Measurements from ENCODE around the gene SNAPC2. TPM values are rescaled to one million over a fixed set of nuclear protein-coding genes. Genes with fewer than 3 reads are reported as not detected.

Gene SNAPC2
- total and polyA plus RNA-seq, 2 of the 13 experiments (the other 11 are each of a cell fraction or from before 2014, with no cell fraction given): 10.2 to 12.7 TPM

GRCh38 chr19:7897292-7897691 lies 22.8 kb upstream of the SNAPC2 start (continued):
- peak; percentile 29; the same call in 1 of the 2 replicates for TF ChIP-seq MYC (CRISPR knock-in tag; IDR thresholded peaks at IDR 0.05; ENCODE audit: borderline replicate concordance)
- TF ChIP-seq POLR2G (IDR thresholded peaks at IDR 0.05; ENCODE audit: low read depth, low read length): no peak
- TF ChIP-seq ZFYVE20 (CRISPR knock-in tag; IDR thresholded peaks at IDR 0.05; ENCODE audit: borderline replicate concordance, low read depth): no peak
- TF ChIP-seq HDAC2 (CRISPR knock-in tag; IDR thresholded peaks at IDR 0.05): peak; percentile 52; the same call in 1 of the 2 replicates
- no peak for TF ChIP-seq PHF8 (CRISPR knock-in tag; IDR thresholded peaks at IDR 0.05)
- TF ChIP-seq, protein P1, sequence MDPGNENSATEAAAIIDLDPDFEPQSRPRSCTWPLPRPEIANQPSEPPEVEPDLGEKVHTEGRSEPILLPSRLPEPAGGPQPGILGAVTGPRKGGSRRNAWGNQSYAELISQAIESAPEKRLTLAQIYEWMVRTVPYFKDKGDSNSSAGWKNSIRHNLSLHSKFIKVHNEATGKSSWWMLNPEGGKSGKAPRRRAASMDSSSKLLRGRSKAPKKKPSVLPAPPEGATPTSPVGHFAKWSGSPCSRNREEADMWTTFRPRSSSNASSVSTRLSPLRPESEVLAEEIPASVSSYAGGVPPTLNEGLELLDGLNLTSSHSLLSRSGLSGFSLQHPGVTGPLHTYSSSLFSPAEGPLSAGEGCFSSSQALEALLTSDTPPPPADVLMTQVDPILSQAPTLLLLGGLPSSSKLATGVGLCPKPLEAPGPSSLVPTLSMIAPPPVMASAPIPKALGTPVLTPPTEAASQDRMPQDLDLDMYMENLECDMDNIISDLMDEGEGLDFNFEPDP (CRISPR knock-in tag; conservative IDR thresholded peaks at IDR 0.05): no peak
- TF ChIP-seq NONO (IDR thresholded peaks at IDR 0.05): no peak
- TF ChIP-seq NONO (CRISPR knock-in tag; conservative IDR thresholded peaks at IDR 0.05): 0 out of 2 replicates have a peak, but pooled peaks have one; percentile 20
- no peak for TF ChIP-seq TSC22D2 (CRISPR knock-in tag; IDR thresholded peaks at IDR 0.05; ENCODE audit: borderline replicate concordance)
- TF ChIP-seq SATB2 (CRISPR knock-in tag; IDR thresholded peaks at IDR 0.05): no peak
- TF ChIP-seq SP5 (CRISPR knock-in tag; IDR thresholded peaks at IDR 0.05; ENCODE audit: borderline replicate concordance, low read depth): no peak
- TF ChIP-seq RERE (CRISPR knock-in tag; IDR thresholded peaks at IDR 0.05; ENCODE audit: low read depth): no peak
- TF ChIP-seq DBP (CRISPR knock-in tag; IDR thresholded peaks at IDR 0.05; ENCODE audit: not compliant biosample characterization): no peak
- no peak for TF ChIP-seq ZNF17 (CRISPR knock-in tag; IDR thresholded peaks at IDR 0.05)
- no peak for TF ChIP-seq ISX (CRISPR knock-in tag; conservative IDR thresholded peaks at IDR 0.05)
- TF ChIP-seq ZNF317 (CRISPR knock-in tag; IDR thresholded peaks at IDR 0.05): no peak
- TF ChIP-seq SNAPC5 (CRISPR knock-in tag; IDR thresholded peaks at IDR 0.05; ENCODE audit: borderline replicate concordance): no peak
- TF ChIP-seq POLR2AphosphoS5 (IDR thresholded peaks at IDR 0.05; ENCODE audit: low read depth, low read length): no peak
- TF ChIP-seq, protein P2, sequence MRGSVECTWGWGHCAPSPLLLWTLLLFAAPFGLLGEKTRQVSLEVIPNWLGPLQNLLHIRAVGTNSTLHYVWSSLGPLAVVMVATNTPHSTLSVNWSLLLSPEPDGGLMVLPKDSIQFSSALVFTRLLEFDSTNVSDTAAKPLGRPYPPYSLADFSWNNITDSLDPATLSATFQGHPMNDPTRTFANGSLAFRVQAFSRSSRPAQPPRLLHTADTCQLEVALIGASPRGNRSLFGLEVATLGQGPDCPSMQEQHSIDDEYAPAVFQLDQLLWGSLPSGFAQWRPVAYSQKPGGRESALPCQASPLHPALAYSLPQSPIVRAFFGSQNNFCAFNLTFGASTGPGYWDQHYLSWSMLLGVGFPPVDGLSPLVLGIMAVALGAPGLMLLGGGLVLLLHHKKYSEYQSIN (CRISPR knock-in tag; IDR thresholded peaks at IDR 0.05; ENCODE audit: borderline replicate concordance): no peak
- no peak for TF ChIP-seq ZNF512 (CRISPR knock-in tag; IDR thresholded peaks at IDR 0.05)
- no peak for TF ChIP-seq SYNCRIP (IDR thresholded peaks at IDR 0.05; ENCODE audit: insufficient read depth, low read depth, low read length)
